Endodermal cell (in vitro differentiated cells): ENCODE data around the gene GLYATL2. TPM values are rescaled to one million over a fixed set of nuclear protein-coding genes. Genes with fewer than 3 reads are reported as not detected.

ENCODE experiments used
- DNase-seq: peaks from one replicate; pipeline ENCODE4 v3.0.0-alpha.2; 2017
- H3K27ac ChIP-seq: 2 replicates; pipeline ENCODE4 v1.5.1; 2013; ENCODE audit warnings: mild to moderate bottlenecking, low read depth, low read length, moderate library complexity
- H3K27me3 ChIP-seq: 2 replicates; pipeline ENCODE4 v1.6.1; 2013; ENCODE audit warnings: mild to moderate bottlenecking, low read length, moderate library complexity; ENCODE audit not compliant: insufficient read depth, control insufficient read depth, poor library complexity, severe bottlenecking
- H3K36me3 ChIP-seq: 2 replicates; pipeline ENCODE4 v1.7.0; 2013; ENCODE audit warnings: mild to moderate bottlenecking, low read length, moderate library complexity; ENCODE audit not compliant: control insufficient read depth, insufficient read depth
- H3K4me1 ChIP-seq: one replicate; pipeline ENCODE4 v1.7.0; 2013; ENCODE audit warnings: low read length; ENCODE audit not compliant: control insufficient read depth, insufficient read depth
- H3K4me3 ChIP-seq: 2 replicates; pipeline ENCODE4 v1.5.1; 2013; ENCODE audit warnings: mild to moderate bottlenecking, low read length, moderate library complexity
- H3K9ac ChIP-seq: 2 replicates; pipeline ENCODE4 v1.6.1; 2013; ENCODE audit warnings: mild to moderate bottlenecking, low read length, moderate library complexity; ENCODE audit not compliant: poor library complexity, severe bottlenecking; ENCODE audit errors: extremely low read depth
- H3K9me3 ChIP-seq: 2 replicates; pipeline ENCODE4 v1.6.1; 2013; ENCODE audit warnings: mild to moderate bottlenecking, low read length, moderate library complexity; ENCODE audit not compliant: control insufficient read depth
- H3K27ac Mint-ChIP-seq: 2 replicates; pipeline ENCODE4 v1.8.0; 2020; ENCODE audit warnings: mixed read lengths
- H3K27me3 Mint-ChIP-seq: 2 replicates; pipeline ENCODE4 v1.8.0; 2021; ENCODE audit warnings: mild to moderate bottlenecking, mixed read lengths; ENCODE audit not compliant: insufficient read depth
- H3K36me3 Mint-ChIP-seq: 2 replicates; pipeline ENCODE4 v1.8.0; 2020; ENCODE audit warnings: low read depth, mixed read lengths
- H3K4me1 Mint-ChIP-seq: 2 replicates; pipeline ENCODE4 v1.8.0; 2020; ENCODE audit warnings: mixed read lengths
- H3K4me3 Mint-ChIP-seq: 2 replicates; pipeline ENCODE4 v1.8.0; 2020; ENCODE audit warnings: mild to moderate bottlenecking, moderate library complexity, mixed read lengths
- H3K9me3 Mint-ChIP-seq: 2 replicates; pipeline ENCODE4 v1.8.0; 2020; ENCODE audit warnings: mild to moderate bottlenecking, mixed read lengths
- WGBS, 2 experiments: methylation state at CpG; one replicate each; pipeline versions ENCODE4 v1.1.5 to v1.1.7; 2013; ENCODE audit warnings: missing lambda C conversion rate in 2 of 2, mixed read lengths in 1 of 2; ENCODE audit not compliant: insufficient coverage in 1 of 2, insufficient read length in 1 of 2; 5-methylcytosine and 5-hydroxymethylcytosine counted together
- total RNA-seq, 2 donors: library from RNA; stranded (reverse); fragmentation: NEBNext Ultra II Directional in 1 of 2; extraction: Animal tissue kit (Norgen Biotek cat#: 25700) in 1 of 2; gene quantifications; 2 replicates in 1 of 2; 3 replicates in 1 of 2; pipeline ENCODE4 v1.2.1, GENCODE V29; 2021
- TF ChIP-seq, protein P1 (sequence below): fragments of 200-600 bp; sonication (generic); conservative IDR thresholded peaks from 2 replicates; pipeline ENCODE4 v1.5.0; 2021; ENCODE audit warnings: antibody characterized with exemption, mild to moderate bottlenecking

GLYATL2 gene
- total RNA-seq, 2 donors from 2014 or later, result 0.35 to 1.4 TPM

DNA sequence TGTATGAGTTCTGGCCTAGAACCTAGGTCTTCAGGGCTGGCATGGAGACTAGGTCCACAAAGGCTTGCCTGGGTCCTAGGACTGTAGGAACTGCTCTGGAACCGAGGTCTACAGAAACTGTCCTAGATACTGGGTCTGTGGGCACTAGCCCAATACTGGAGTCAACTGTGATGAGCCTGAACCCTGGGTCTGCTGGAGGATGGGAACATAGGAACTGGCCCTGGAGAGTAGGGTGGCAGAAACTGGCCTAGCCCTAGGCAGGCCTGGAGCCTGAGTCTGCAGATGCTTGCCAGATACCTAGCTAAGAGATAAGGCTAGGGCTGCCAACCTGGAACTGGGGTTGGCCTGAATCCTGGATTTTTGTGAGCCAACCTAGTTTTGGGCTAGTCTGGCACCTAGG is 19.2 kb upstream of the GLYATL2 start:
- H3K4me3 ChIP-seq, result no peak overlapping the region
- H3K27ac Mint-ChIP-seq, result no peak overlapping the region
- no peaks in the 10 kb centered on the region for H3K36me3 Mint-ChIP-seq
- TF ChIP-seq, protein P1, sequence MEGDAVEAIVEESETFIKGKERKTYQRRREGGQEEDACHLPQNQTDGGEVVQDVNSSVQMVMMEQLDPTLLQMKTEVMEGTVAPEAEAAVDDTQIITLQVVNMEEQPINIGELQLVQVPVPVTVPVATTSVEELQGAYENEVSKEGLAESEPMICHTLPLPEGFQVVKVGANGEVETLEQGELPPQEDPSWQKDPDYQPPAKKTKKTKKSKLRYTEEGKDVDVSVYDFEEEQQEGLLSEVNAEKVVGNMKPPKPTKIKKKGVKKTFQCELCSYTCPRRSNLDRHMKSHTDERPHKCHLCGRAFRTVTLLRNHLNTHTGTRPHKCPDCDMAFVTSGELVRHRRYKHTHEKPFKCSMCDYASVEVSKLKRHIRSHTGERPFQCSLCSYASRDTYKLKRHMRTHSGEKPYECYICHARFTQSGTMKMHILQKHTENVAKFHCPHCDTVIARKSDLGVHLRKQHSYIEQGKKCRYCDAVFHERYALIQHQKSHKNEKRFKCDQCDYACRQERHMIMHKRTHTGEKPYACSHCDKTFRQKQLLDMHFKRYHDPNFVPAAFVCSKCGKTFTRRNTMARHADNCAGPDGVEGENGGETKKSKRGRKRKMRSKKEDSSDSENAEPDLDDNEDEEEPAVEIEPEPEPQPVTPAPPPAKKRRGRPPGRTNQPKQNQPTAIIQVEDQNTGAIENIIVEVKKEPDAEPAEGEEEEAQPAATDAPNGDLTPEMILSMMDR, result no peak
- H3K9me3 ChIP-seq, result peaks cover 62% of the 10 kb centered on the region
- WGBS, 2 experiments, result 50 to 51% methylated on average over 1 of the region's 1 CpG
- no peaks in the 10 kb centered on the region for H3K36me3 ChIP-seq
- H3K27ac ChIP-seq, result no peak overlapping the region
- H3K27me3 ChIP-seq, result no peaks in the 10 kb centered on the region
- H3K9ac ChIP-seq, result no peak overlapping the region
- no peak for DNase-seq
- peaks cover 84% of the 10 kb centered on the region for H3K9me3 Mint-ChIP-seq
- H3K27me3 Mint-ChIP-seq, result no peaks in the 10 kb centered on the region
- no peak overlapping the region for H3K4me3 Mint-ChIP-seq
- H3K4me1 ChIP-seq, result no peaks in the 10 kb centered on the region
- no peaks in the 10 kb centered on the region for H3K4me1 Mint-ChIP-seq

DNA sequence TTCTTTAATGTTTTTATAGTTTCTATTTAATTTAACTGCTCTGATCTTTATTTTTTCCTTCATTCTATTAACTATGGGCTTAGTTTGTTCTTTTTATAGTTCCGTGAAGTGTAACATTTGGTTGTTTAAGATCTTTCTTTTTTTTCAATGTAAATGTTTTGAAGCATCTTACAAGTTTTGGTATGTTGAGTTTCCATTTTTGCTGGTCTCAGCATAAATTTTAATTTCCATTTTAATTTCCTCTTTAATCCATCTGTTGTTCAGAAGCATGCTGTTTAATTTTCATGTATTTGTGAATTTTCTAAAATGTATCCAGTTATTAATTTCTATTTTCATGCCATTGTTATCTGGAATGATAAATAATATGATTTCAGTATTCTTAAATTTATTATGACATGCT is 17.0 kb upstream of the GLYATL2 start:
- Mint-ChIP-seq H3K27me3 (no peaks in the 10 kb centered on the region), H3K9me3 (peaks cover 87% of the 10 kb centered on the region), H3K4me3 (no peak overlapping the region), H3K4me1 (no peaks in the 10 kb centered on the region), H3K36me3 (no peaks in the 10 kb centered on the region), H3K27ac (no peak overlapping the region)
- peaks cover 56% of the 10 kb centered on the region for H3K9me3 ChIP-seq
- H3K36me3 ChIP-seq, result no peaks in the 10 kb centered on the region
- no peaks in the 10 kb centered on the region for H3K4me1 ChIP-seq
- H3K4me3 ChIP-seq, result no peak overlapping the region
- no peak overlapping the region for H3K27ac ChIP-seq
- H3K9ac ChIP-seq, result no peak overlapping the region
- 80% methylated on average over 1 of the region's 1 CpG; no CpG with 5 or more reads in 1 of the 2 experiments for WGBS, 2 experiments
- no peak for DNase-seq
- no peaks in the 10 kb centered on the region for H3K27me3 ChIP-seq
- TF ChIP-seq, protein P1, result no peak

DNA sequence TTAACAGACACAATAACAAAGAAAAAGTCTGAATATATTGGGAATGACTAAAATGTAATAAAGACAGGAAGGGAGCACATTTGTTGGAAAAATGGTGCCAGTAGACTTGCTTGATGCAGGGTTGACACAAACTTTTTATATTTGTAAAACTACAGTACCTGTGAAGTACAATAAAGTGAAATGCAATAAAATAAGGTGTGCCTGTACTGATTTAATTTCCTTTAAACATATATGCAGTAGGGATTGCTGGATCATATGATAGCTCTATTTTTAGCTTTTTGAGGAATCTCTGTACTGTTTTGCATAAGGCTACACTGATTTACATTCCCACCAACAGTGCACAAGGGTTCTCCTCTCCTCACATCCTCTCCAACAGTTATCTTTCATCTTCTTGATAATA is 12.3 kb upstream of the GLYATL2 start:
- H3K27me3 Mint-ChIP-seq, result no peaks in the 10 kb centered on the region
- no peak for DNase-seq
- Histone ChIP-seq H3K9me3 (peaks cover 34% of the 10 kb centered on the region), H3K4me1 (no peaks in the 10 kb centered on the region), H3K36me3 (no peaks in the 10 kb centered on the region), H3K4me3 (no peak overlapping the region), H3K27ac (no peak overlapping the region), H3K27me3 (no peaks in the 10 kb centered on the region), H3K9ac (no peak overlapping the region)
- TF ChIP-seq, protein P1, result no peak
- no peak overlapping the region for H3K27ac Mint-ChIP-seq
- no peaks in the 10 kb centered on the region for H3K36me3 Mint-ChIP-seq
- H3K4me3 Mint-ChIP-seq, result no peak overlapping the region
- H3K4me1 Mint-ChIP-seq, result no peaks in the 10 kb centered on the region
- peaks cover 79% of the 10 kb centered on the region for H3K9me3 Mint-ChIP-seq
